ENCODE measurements around the gene CDKN2C.

GRCh38 chr1:50979937-50980336, 9.9 kb downstream of the CDKN2C start:
- TF ChIP-seq CTCF (IDR thresholded peaks at IDR 0.05) (no peak), POLR2A (IDR thresholded peaks at IDR 0.05) (no peak)

Measured in heart left ventricle (tissue), 13 donors.